Tibial artery (tissue), 4 donors: ENCODE measurements around the gene TAF1B.

Source experiments
- DNase-seq, 2 donors: peaks; one replicate each; pipeline ENCODE4 v3.0.0-alpha.2; 2019
- H3K27ac ChIP-seq, 2 donors: fragments of 200-600 bp; sonication (generic) in 1 of 2; 1 replicate in 1 of 2; 2 replicates in 1 of 2; pipeline ENCODE4 v1.5.1; 2018 to 2019; ENCODE audit warnings: mild to moderate bottlenecking in 1 of 2
- H3K27me3 ChIP-seq, 2 donors: fragments of 200-600 bp; sonication (generic) in 1 of 2; one replicate each; pipeline versions ENCODE4 v1.5.1 to v1.6.0; 2016 to 2019
- H3K36me3 ChIP-seq, 3 donors: fragments of 200-600 bp; sonication (generic) in 2 of 3; one replicate each; pipeline ENCODE4 v1.5.1; 2016 to 2019; ENCODE audit warnings: mild to moderate bottlenecking in 2 of 3
- H3K4me1 ChIP-seq, 4 donors: fragments of 200-600 bp; sonication (generic) in 2 of 4; 1 replicate in 3 of 4; 2 replicates in 1 of 4; pipeline ENCODE4 v1.5.1; 2016 to 2019
- H3K4me3 ChIP-seq, 2 donors: fragments of 200-600 bp; sonication (generic) in 1 of 2; 1 replicate in 1 of 2; 2 replicates in 1 of 2; pipeline ENCODE4 v1.5.1; 2018 to 2019; ENCODE audit warnings: mild to moderate bottlenecking in 2 of 2
- H3K9me3 ChIP-seq, 3 donors: fragments of 200-600 bp; sonication (generic) in 1 of 3; one replicate each; pipeline ENCODE4 v1.5.1; 2016 to 2019
- intact Hi-C: fragments of 100-400 bp; cut with DNase I; formaldehyde crosslinking; loops from one replicate; pipeline ENCODE4 v1.15.0; 2023; ENCODE audit warnings: low total_unique reads
- TF ChIP-seq, protein P1 (sequence below), 2 experiments: fragments of 200-600 bp in 1 of 2; fragments of 450-650 bp in 1 of 2; IDR thresholded peaks; one replicate each; pipeline ENCODE4 v1.5.1; 2017 to 2019; ENCODE audit warnings: antibody characterized with exemption in 2 of 2, mild to moderate bottlenecking in 1 of 2, moderate library complexity in 1 of 2

Gene TAF1B

DNA sequence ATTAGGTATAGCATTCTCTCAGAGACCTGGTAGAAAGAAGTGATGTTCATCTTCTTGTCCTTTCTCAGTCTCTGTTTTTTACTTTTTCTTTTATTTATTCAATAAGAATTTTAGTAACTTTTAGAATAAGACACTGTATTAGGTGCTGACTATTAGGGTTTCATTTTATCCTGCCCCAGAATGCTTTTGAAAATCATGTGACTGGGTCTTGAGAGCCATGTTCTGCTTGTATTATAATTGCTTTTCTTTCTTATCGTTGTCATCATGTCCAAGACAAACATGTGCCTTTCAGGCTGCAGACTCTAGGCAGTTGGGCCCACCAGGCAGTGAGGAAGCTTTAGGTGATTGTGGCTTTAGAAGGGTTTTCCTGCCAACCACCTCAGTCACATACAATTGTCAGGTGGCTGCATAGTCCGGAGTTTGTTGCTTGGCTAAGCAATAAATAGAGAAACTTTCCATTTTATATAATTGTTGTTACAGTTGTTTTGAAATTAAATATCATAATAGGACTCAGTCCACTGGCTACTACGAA, 123.3 kb downstream of the TAF1B start:
- no peaks in the 10 kb centered on the region for H3K27me3 ChIP-seq
- TF ChIP-seq, protein P1, sequence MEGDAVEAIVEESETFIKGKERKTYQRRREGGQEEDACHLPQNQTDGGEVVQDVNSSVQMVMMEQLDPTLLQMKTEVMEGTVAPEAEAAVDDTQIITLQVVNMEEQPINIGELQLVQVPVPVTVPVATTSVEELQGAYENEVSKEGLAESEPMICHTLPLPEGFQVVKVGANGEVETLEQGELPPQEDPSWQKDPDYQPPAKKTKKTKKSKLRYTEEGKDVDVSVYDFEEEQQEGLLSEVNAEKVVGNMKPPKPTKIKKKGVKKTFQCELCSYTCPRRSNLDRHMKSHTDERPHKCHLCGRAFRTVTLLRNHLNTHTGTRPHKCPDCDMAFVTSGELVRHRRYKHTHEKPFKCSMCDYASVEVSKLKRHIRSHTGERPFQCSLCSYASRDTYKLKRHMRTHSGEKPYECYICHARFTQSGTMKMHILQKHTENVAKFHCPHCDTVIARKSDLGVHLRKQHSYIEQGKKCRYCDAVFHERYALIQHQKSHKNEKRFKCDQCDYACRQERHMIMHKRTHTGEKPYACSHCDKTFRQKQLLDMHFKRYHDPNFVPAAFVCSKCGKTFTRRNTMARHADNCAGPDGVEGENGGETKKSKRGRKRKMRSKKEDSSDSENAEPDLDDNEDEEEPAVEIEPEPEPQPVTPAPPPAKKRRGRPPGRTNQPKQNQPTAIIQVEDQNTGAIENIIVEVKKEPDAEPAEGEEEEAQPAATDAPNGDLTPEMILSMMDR (IDR thresholded peaks at IDR 0.05): no peak
- no peaks in the 10 kb centered on the region for H3K9me3 ChIP-seq
- H3K4me1 ChIP-seq: peaks cover 0 to 15% (median 4%) of the 10 kb centered on the region in 4 donors
- intact Hi-C loops: no loop called here
- H3K36me3 ChIP-seq: peaks cover 0 to 2% (median 0%) of the 10 kb centered on the region in 3 donors
- H3K27ac ChIP-seq: no peak overlapping the region
- no peak overlapping the region for H3K4me3 ChIP-seq
- no peak for DNase-seq

DNA sequence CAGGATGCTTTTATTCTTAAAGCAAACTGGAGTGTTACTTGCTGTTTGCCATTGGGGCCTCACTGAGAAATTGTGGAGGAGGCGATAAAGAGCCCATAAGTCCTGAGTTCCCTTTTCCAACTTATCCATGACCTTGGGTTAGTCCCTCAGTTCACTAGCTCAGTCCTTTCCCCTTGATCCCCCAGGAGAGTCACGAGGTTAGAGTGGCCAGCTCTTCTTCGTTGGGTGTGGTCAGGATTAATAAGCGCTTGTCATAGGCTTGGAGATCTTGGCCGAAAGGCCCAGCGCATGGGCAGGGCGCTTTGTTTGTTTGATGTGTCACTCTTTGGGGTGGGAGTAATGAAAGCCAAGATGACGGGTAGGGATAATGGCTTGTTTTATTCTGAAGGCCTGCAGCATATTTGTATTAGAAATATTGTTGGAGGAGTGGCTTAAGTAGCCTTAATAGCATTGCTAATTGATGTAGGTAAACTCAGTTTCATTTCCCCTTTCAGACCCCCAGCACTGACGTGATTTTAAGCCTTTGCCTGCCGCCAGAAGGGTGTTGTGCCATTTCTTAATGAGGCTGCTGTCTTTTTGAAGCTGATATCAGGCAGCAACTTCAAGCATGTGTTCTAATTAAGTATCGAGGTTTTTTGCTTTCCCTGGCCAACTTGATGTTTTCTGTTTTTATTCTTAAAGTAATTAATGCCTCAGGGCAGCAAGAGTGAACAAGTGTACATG, 123.9 kb downstream of the TAF1B start:
- H3K4me1 ChIP-seq: peaks cover 0 to 22% (median 4%) of the 10 kb centered on the region in 4 donors
- H3K9me3 ChIP-seq: no peaks in the 10 kb centered on the region
- intact Hi-C loops: no loop called here
- DNase-seq: no peak
- H3K36me3 ChIP-seq: no peaks in the 10 kb centered on the region
- no peaks in the 10 kb centered on the region for H3K27me3 ChIP-seq
- H3K27ac ChIP-seq: no peak overlapping the region
- no peak overlapping the region for H3K4me3 ChIP-seq
- TF ChIP-seq, protein P1 (IDR thresholded peaks at IDR 0.05): no peak

DNA sequence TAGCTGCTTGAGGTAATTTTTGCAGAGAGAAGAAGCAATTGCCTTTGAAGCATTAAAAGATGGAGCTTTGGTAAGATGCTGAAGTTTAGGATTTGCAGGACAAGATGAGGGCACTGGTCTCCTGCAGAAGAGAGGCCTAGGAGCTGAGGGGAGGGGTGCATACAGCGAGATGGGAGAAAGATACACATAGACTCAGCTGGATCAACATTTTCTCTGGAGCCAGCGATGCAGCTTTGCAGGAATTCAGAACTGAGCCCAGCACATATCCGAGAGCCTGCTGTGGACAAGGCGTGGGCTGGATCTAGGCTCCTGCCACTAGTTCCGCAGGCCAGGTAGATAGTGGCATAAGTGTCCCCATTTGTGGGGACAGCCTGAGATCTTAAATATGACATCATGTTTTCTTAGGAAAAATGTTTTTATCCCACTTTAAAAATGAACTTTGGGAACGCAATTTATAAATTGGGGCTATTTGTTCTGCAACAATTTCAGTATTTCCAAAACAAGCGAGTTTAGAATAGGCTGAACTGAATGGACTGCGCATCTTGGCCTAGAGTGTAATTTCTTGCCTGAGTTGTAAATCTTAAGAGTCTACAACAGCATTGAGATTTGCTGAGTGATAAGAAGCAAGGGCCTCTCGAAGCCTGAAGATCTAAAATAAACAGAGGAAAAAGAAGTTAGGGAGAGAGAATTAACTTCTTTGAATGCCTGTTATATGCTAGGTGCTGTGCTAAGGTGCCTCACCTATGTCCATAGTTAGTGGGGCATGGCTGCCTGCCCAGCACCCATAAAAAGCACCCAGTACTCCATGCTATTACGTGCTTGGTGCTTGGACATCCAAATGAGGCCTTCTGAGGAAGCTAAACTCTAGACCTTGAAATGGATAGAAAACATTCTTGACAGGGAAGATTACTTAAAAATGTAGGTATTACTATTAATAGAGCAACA, 125.6 kb downstream of the TAF1B start:
- intact Hi-C loops: no loop called here
- H3K36me3 ChIP-seq: no peaks in the 10 kb centered on the region
- H3K27ac ChIP-seq: no peak overlapping the region

GRCh38 chr2:9970200-9971044, 127.1 kb downstream of the TAF1B start:
- no peak overlapping the region for H3K4me3 ChIP-seq
- intact Hi-C loops: no loop called here
- peak overlapping the region; percentile 32 to 62 for H3K27ac ChIP-seq
- H3K27me3 ChIP-seq: no peaks in the 10 kb centered on the region
- TF ChIP-seq, protein P1 (IDR thresholded peaks at IDR 0.05): no peak
- H3K4me1 ChIP-seq: peaks cover 0 to 41% (median 12%) of the 10 kb centered on the region in 4 donors
- no peak for DNase-seq
- H3K9me3 ChIP-seq: no peaks in the 10 kb centered on the region
- H3K36me3 ChIP-seq: no peaks in the 10 kb centered on the region

More for the DNA sequence above, 125.6 kb downstream of the TAF1B start:
- no peaks in the 10 kb centered on the region for H3K27me3 ChIP-seq
- peaks cover 0 to 31% (median 9%) of the 10 kb centered on the region in 4 donors for H3K4me1 ChIP-seq
- no peak for DNase-seq
- TF ChIP-seq, protein P1 (IDR thresholded peaks at IDR 0.05): no peak
- H3K4me3 ChIP-seq: no peak overlapping the region
- no peaks in the 10 kb centered on the region for H3K9me3 ChIP-seq
